ENCODE results near the gene DPF3.

DNA sequence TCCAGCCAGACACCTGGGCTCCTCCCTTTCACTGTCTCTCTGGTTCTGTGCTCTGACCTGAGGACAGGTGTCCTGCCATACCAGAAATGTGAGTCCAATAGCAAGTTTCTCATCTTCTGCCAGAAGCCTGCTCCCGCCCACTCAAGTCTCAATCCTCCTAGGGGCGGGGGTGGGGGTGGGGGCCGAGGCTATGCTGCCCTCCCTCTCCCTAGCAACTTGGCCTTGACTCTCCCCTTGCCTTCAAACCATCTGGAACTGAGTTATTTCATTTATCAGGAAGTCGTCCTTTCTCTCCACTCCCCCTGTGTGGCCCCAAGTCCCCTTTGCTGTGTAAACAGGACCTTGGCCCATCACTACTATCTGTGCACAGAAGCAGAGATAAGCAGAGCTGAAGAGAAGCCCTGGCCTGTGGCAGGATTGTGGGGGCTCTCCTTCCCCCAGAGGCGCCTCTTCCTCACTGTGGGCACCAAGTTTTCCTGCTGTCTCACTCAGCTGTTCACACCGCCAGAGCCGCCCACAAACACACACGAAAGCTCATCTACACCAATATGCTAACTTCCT, 117.1 kb downstream of the DPF3 start:
- TF ChIP-seq GATA3 (IDR thresholded peaks at IDR 0.05; ENCODE audit: low read depth, low read length) (no peak), GATA2 (IDR thresholded peaks at IDR 0.05; ENCODE audit: low read depth, low read length) (no peak)
